ENCODE measurements around the gene UNKL. TPM values are rescaled to one million over a fixed set of nuclear protein-coding genes. Genes with fewer than 3 reads are reported as not detected.

Gene UNKL
- total RNA-seq, 1 experiment from 2014 or later: 32.0 TPM

GRCh38 chr16:1447965-1448364 is 33.5 kb upstream of the UNKL start:
- no peak overlapping the region for H3K4me3 Mint-ChIP-seq
- Histone ChIP-seq H4K91ac (ENCODE audit: insufficient read length, low read depth, low read length) (no peak overlapping the region), H3K23ac (ENCODE audit: insufficient read length, low read depth, low read length) (no peak overlapping the region), H3K23me2 (ENCODE audit: insufficient read length, low read depth, low read length, poor library complexity, severe bottlenecking) (no peaks in the 10 kb centered on the region), H4K8ac (replicated peaks; ENCODE audit: insufficient read length, low read depth, low read length) (no peak overlapping the region), H3K4me2 (ENCODE audit: insufficient read depth, insufficient read length, low read length) (no peak overlapping the region), H2AK5ac (ENCODE audit: insufficient read length, low read length) (no peak overlapping the region), H2BK5ac (ENCODE audit: insufficient read length, low read length) (no peak overlapping the region), H2BK120ac (ENCODE audit: low read depth, low read length, poor library complexity, severe bottlenecking) (no peak overlapping the region), H3K18ac (ENCODE audit: insufficient read length, low read depth, low read length) (no peak overlapping the region), H3T11ph (ENCODE audit: low read length) (no peak overlapping the region), H3K27me3 (ENCODE audit: insufficient read depth, low read length) (no peaks in the 10 kb centered on the region), H3K79me2 (ENCODE audit: insufficient read depth, low read length) (no peaks in the 10 kb centered on the region), H3K4ac (ENCODE audit: low read depth, low read length) (no peak overlapping the region), H3K14ac (ENCODE audit: insufficient read depth, low read length) (no peak overlapping the region), H3K27ac (ENCODE audit: insufficient read length, low read depth, low read length) (no peak overlapping the region), H3K79me1 (ENCODE audit: insufficient read depth, low read depth, low read length, poor library complexity, severe bottlenecking) (no peaks in the 10 kb centered on the region), H4K5ac (ENCODE audit: insufficient read length, low read depth, low read length) (no peak overlapping the region), H2BK20ac (ENCODE audit: low read depth, low read length, poor library complexity, severe bottlenecking) (no peak overlapping the region), H3K4me1 (ENCODE audit: insufficient read depth, low read length) (no peaks in the 10 kb centered on the region), H3K56ac (ENCODE audit: insufficient read length, low read depth, low read length) (no peak overlapping the region), H2BK15ac (ENCODE audit: low read depth, low read length) (no peak overlapping the region), H2BK12ac (ENCODE audit: insufficient read length, low read depth, low read length) (no peak overlapping the region), H2AFZ (ENCODE audit: low read length) (no peak overlapping the region), H3K9ac (ENCODE audit: extremely low read depth, insufficient read length, low read length) (no peak overlapping the region), H4K20me1 (ENCODE audit: control insufficient read depth, insufficient read depth, insufficient read length) (peaks cover 2% of the 10 kb centered on the region), H3K9me3 (ENCODE audit: control insufficient read depth, low read depth, low read length) (no peaks in the 10 kb centered on the region)
- DNase-seq: no peak
- peaks cover 0 to 24% (median 24%) of the 10 kb centered on the region in 3 experiments; a peak in 5 of 7 replicates for H3K36me3 Mint-ChIP-seq (ENCODE audit: insufficient read depth in 1 of 3, low read depth in 3 of 3)
- peaks cover 1% of the 10 kb centered on the region; the same call in 1 of the 2 replicates for H3K27me3 Mint-ChIP-seq (ENCODE audit: low read depth)
- TF ChIP-seq, protein P1, sequence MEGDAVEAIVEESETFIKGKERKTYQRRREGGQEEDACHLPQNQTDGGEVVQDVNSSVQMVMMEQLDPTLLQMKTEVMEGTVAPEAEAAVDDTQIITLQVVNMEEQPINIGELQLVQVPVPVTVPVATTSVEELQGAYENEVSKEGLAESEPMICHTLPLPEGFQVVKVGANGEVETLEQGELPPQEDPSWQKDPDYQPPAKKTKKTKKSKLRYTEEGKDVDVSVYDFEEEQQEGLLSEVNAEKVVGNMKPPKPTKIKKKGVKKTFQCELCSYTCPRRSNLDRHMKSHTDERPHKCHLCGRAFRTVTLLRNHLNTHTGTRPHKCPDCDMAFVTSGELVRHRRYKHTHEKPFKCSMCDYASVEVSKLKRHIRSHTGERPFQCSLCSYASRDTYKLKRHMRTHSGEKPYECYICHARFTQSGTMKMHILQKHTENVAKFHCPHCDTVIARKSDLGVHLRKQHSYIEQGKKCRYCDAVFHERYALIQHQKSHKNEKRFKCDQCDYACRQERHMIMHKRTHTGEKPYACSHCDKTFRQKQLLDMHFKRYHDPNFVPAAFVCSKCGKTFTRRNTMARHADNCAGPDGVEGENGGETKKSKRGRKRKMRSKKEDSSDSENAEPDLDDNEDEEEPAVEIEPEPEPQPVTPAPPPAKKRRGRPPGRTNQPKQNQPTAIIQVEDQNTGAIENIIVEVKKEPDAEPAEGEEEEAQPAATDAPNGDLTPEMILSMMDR (conservative IDR thresholded peaks at IDR 0.05): no peak
- no peaks in the 10 kb centered on the region for H3K9me3 Mint-ChIP-seq
- no peaks in the 10 kb centered on the region for H3K4me1 Mint-ChIP-seq
- no peak overlapping the region; a peak in 1 of 7 replicates for H3K27ac Mint-ChIP-seq
- WGBS (ENCODE audit: extremely low coverage, insufficient read length, low lambda C conversion rate): no CpG with 5 or more reads among the region's 11 CpGs
